ENCODE measurements around the gene RRAGC. TPM values are rescaled to one million over a fixed set of nuclear protein-coding genes. Genes with fewer than 3 reads are reported as not detected.

Gene RRAGC
- total and polyA plus RNA-seq, 2 experiments from 2014 or later = 9.3 to 12.8 TPM

DNA sequence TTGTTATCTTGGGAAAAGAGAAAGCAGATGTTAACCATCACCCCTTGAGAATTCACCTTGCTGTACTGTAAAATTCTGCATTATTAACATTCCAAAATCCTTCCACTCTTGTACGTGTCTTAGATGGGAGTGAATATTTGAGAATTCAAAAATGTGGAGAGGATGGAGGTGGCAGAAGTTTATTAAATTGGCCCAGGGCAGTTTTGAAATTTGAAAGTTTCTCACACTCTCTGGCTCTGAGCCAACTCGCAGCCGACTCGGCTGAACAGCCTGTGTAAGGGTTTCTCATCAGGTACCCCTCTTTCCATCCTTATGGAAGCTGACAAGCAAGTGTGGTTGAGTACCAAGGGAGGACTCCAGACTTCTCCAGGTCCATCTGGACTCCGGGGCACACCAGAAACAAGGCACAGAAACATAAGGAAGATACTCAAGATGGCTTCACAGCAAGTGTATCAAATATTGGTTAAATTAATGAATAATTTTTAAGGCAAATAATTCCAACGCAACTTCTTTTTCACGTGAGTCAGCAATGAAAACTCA is 45.1 kb downstream of the RRAGC start (continued):
- TF ChIP-seq, protein P1, sequence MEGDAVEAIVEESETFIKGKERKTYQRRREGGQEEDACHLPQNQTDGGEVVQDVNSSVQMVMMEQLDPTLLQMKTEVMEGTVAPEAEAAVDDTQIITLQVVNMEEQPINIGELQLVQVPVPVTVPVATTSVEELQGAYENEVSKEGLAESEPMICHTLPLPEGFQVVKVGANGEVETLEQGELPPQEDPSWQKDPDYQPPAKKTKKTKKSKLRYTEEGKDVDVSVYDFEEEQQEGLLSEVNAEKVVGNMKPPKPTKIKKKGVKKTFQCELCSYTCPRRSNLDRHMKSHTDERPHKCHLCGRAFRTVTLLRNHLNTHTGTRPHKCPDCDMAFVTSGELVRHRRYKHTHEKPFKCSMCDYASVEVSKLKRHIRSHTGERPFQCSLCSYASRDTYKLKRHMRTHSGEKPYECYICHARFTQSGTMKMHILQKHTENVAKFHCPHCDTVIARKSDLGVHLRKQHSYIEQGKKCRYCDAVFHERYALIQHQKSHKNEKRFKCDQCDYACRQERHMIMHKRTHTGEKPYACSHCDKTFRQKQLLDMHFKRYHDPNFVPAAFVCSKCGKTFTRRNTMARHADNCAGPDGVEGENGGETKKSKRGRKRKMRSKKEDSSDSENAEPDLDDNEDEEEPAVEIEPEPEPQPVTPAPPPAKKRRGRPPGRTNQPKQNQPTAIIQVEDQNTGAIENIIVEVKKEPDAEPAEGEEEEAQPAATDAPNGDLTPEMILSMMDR (conservative IDR thresholded peaks at IDR 0.05; ENCODE audit: low read depth in 2 of 2) = no peak
- TF ChIP-seq ZNF331 (CRISPR knock-in tag; IDR thresholded peaks at IDR 0.05; ENCODE audit: low read depth) = no peak

DNA sequence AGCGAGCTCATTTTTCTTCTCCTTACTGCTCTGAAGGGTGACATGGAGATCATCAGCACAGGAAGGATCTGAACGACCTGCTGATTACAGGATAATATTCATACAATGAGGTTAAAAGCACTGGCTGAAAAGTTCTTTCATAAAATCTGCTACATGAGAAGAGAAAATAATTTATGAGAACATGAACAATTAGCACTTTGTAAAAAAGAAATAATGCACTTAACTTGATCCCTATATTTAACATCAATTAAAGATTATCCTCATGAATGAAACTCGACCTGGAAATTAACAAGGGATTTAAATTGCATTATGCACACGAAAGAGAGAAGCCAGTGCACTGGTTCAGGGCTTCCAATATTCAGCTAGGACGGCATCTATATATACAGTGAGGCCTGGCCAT is 46.6 kb downstream of the RRAGC start:
- H3K27ac Mint-ChIP-seq = no peak overlapping the region
- no peaks in the 10 kb centered on the region for H4K20me1 ChIP-seq (replicated peaks; ENCODE audit: insufficient read depth)
- ATAC-seq (no peak), DNase-seq (ENCODE audit: low spot score) (no peak)
- peaks cover 7% of the 10 kb centered on the region; the same call in 2 of the 3 replicates for H3K36me3 Mint-ChIP-seq (ENCODE audit: low read depth)
- H3K27ac ChIP-seq (ENCODE audit: low read depth) = no peak overlapping the region
- H2AFZ ChIP-seq = no peak overlapping the region
- H3K36me3 ChIP-seq (ENCODE audit: insufficient read depth) = no peaks in the 10 kb centered on the region
- H3K4me1 Mint-ChIP-seq = peaks cover 27% of the 10 kb centered on the region
- peaks cover 55% of the 10 kb centered on the region for H3K27me3 ChIP-seq (ENCODE audit: insufficient read depth)
- H3K4me3 Mint-ChIP-seq = no peak overlapping the region
- H3K9me3 Mint-ChIP-seq = peaks cover 12% of the 10 kb centered on the region; the same call in 2 of the 3 replicates
- no peak overlapping the region for H3K4me3 ChIP-seq
- H3K4me2 ChIP-seq = no peak overlapping the region
- H3K4me1 ChIP-seq (ENCODE audit: insufficient read depth) = peaks cover 32% of the 10 kb centered on the region
- H3K79me2 ChIP-seq (replicated peaks; ENCODE audit: insufficient read depth) = no peaks in the 10 kb centered on the region
- H3K9me2 ChIP-seq (ENCODE audit: insufficient read depth) = no peaks in the 10 kb centered on the region
- H3K27me3 Mint-ChIP-seq (ENCODE audit: insufficient read depth, low read depth, poor library complexity) = peaks cover 22% of the 10 kb centered on the region
- H3F3A ChIP-seq (replicated peaks; ENCODE audit: low read depth) = no peaks in the 10 kb centered on the region
- TF ChIP-seq EZH2phosphoT487 (IDR thresholded peaks at IDR 0.05; ENCODE audit: unreplicated experiment) (no peak), ZNF114 (CRISPR knock-in tag; IDR thresholded peaks at IDR 0.05) (no peak), CREB1 (CRISPR knock-in tag; IDR thresholded peaks at IDR 0.05; ENCODE audit: low read depth) (no peak), NANOG (IDR thresholded peaks at IDR 0.05; ENCODE audit: borderline replicate concordance) (no peak), EZH2 (IDR thresholded peaks at IDR 0.05; ENCODE audit: low read depth, unreplicated experiment) (no peak), JUNB (IDR thresholded peaks at IDR 0.05; ENCODE audit: unreplicated experiment) (no peak), STAT1 (IDR thresholded peaks at IDR 0.05; ENCODE audit: unreplicated experiment) (no peak), ZNF331 (CRISPR knock-in tag; IDR thresholded peaks at IDR 0.05; ENCODE audit: low read depth) (no peak), POLR2AphosphoS5 (IDR thresholded peaks at IDR 0.05; ENCODE audit: low read depth) (no peak)
- TF ChIP-seq, protein P2, sequence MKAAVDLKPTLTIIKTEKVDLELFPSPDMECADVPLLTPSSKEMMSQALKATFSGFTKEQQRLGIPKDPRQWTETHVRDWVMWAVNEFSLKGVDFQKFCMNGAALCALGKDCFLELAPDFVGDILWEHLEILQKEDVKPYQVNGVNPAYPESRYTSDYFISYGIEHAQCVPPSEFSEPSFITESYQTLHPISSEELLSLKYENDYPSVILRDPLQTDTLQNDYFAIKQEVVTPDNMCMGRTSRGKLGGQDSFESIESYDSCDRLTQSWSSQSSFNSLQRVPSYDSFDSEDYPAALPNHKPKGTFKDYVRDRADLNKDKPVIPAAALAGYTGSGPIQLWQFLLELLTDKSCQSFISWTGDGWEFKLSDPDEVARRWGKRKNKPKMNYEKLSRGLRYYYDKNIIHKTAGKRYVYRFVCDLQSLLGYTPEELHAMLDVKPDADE (IDR thresholded peaks at IDR 0.05) = no peak
- TF ChIP-seq, protein P1 (conservative IDR thresholded peaks at IDR 0.05; ENCODE audit: low read depth in 2 of 2) = no peak
- TF ChIP-seq, protein P3, sequence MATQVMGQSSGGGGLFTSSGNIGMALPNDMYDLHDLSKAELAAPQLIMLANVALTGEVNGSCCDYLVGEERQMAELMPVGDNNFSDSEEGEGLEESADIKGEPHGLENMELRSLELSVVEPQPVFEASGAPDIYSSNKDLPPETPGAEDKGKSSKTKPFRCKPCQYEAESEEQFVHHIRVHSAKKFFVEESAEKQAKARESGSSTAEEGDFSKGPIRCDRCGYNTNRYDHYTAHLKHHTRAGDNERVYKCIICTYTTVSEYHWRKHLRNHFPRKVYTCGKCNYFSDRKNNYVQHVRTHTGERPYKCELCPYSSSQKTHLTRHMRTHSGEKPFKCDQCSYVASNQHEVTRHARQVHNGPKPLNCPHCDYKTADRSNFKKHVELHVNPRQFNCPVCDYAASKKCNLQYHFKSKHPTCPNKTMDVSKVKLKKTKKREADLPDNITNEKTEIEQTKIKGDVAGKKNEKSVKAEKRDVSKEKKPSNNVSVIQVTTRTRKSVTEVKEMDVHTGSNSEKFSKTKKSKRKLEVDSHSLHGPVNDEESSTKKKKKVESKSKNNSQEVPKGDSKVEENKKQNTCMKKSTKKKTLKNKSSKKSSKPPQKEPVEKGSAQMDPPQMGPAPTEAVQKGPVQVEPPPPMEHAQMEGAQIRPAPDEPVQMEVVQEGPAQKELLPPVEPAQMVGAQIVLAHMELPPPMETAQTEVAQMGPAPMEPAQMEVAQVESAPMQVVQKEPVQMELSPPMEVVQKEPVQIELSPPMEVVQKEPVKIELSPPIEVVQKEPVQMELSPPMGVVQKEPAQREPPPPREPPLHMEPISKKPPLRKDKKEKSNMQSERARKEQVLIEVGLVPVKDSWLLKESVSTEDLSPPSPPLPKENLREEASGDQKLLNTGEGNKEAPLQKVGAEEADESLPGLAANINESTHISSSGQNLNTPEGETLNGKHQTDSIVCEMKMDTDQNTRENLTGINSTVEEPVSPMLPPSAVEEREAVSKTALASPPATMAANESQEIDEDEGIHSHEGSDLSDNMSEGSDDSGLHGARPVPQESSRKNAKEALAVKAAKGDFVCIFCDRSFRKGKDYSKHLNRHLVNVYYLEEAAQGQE (IDR thresholded peaks at IDR 0.05; ENCODE audit: unreplicated experiment) = no peak
